Right ventricle myocardium inferior (tissue), 1 donor: ENCODE results near the gene GNAI3. TPM values are rescaled to one million over a fixed set of nuclear protein-coding genes. Genes with fewer than 3 reads are reported as not detected.

Experiments
- ATAC-seq: fragments of 200-7000 bp; cut with Tn5 transposase; one replicate; pipeline ENCODE4 v1.9.1; 2020; ENCODE audit warnings: mild to moderate bottlenecking, moderate library complexity
- DNase-seq: peaks from one replicate; pipeline ENCODE4 v3.0.0; 2021; ENCODE audit errors: missing footprints
- intact Hi-C: fragments of 100-400 bp; cut with DNase I; formaldehyde crosslinking; loops from one replicate; pipeline ENCODE4 v1.11.0; 2022
- total RNA-seq: library from RNA; stranded (reverse); fragmentation: NEBNext Ultra II Directional; extraction: Animal tissue kit (Norgen Biotek cat#: 25700); gene quantifications from one replicate; pipeline ENCODE4 v1.2.1, GENCODE V29; 2021
- donor health status: DM: no; HTN: yes; CAD: no; lungs with severe emphysema.

The GNAI3 gene
- total RNA-seq, 1 donor from 2014 or later: 2.3 TPM

DNA sequence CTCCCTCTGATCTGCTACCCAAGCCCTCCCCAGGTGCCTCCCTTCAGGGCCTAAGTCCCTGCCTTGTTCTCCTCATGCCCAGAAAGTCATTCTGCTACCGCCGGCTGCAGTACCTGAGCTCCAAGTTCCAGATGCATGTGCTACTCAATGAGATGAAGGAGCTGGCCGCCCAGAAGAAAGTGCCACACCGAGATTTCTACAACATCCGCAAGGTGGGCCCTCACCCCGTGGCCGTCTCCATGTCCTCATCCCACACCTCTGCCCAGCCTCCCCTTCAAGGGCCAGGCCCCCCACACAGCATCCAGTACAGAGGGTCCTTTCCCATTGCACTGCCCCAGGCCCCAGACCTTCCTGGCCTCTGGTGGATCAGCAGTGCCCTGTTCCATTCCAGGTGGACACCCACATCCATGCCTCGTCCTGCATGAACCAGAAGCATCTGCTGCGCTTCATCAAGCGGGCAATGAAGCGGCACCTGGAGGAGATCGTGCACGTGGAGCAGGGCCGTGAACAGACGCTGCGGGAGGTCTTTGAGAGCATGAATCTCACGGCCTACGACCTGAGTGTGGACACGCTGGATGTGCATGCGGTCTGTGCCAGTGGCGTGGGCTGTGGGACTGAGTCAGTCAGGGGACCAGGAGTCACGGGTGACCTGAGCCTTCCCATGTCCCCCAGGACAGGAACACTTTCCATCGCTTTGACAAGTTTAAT is 79.4 kb downstream of the GNAI3 start:
- DNase-seq: no peak

DNA sequence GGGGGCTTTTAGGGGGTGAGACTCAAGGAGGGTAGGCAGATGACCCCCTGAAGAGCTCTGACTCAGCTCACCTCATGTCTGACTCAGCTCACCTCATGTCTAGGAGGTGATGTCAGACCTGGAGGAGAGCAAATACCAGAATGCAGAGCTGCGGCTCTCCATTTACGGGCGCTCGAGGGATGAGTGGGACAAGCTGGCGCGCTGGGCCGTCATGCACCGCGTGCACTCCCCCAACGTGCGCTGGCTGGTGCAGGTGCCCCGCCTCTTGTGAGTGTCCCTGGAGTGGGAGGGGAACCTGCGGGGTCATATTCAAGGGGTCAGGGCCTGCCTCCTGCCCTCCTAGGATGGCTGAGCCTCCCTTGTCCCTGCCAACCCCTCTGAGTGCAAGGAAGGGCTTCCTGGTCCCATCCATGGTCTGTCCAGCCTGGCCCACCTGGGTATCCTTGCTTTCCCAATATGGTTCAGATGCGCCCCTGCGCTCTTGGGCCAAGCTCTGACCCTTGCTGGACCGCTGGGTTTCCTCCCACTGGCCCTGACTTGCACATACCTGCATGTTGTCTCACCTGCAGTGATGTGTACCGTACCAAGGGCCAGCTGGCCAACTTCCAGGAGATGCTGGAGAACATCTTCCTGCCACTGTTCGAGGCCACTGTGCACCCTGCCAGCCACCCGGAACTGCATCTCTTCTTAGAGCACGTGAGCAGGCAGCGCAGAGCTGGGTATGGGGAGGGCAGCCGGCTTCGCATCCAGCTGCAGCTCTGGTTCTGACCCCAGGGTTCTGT is 80.3 kb downstream of the GNAI3 start:
- intact Hi-C loops: no loop called here
- ATAC-seq (no peak), DNase-seq (no peak)

More for the DNA sequence above, 79.4 kb downstream of the GNAI3 start:
- intact Hi-C loops: no loop called here
- ATAC-seq: no peak

DNA sequence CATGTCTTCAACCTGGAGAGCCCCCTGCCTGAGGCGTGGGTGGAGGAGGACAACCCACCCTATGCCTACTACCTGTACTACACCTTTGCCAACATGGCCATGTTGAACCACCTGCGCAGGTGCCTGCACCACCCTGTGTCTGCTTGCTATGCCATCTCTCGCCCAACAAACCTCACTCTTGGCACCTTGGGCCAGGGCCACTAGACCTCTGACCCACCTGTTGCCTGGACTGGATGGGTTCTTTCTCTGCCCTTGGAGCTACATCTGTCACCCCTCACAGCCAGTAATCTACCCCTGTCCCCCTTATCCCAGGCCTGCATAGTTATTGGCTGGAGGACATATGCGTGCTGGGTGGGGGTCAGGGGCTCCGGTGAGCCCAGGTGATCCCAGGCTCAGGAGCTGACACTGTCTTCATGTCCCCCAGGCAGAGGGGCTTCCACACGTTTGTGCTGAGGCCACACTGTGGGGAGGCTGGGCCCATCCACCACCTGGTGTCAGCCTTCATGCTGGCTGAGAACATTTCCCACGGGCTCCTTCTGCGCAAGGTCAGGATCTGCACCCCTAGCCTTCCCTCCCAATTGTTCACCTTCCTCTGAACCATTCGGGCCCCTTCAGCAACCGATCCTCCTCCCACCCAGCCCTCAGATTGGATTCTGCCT is 81.1 kb downstream of the GNAI3 start:
- DNase-seq: no peak
- intact Hi-C loops: no loop called here

DNA sequence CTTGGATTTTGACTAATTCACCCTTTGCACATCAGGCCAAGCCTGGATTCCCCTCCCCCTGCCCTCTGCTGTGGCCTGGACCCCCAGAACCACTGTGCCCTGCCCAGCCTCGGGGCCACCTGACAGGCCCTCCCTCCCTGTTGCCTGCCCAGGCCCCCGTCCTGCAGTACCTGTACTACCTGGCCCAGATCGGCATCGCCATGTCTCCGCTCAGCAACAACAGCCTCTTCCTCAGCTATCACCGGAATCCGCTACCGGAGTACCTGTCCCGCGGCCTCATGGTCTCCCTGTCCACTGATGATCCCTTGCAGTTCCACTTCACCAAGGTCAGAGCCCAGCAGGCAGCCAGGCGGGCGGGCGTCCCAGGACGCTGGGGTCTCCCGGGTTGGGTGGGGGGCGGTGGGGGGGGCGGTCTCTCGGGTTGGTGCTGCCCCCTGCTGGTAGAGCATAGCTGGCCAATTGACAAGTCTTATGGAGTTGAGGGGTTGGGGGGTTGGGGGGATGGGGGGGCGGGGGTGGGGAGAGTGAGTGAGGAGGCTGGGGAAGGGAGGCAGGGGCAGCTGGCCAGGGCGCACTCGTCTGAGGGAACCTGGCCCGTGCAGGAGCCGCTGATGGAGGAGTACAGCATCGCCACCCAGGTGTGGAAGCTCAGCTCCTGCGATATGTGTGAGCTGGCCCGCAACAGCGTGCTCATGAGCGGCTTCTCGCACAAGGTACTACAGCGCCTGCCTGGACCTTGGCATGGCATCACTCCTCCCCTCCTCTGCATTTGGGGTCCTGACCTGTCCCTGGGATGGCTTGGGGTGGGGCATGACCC is 81.9 kb downstream of the GNAI3 start:
- ATAC-seq: no peak
- intact Hi-C loops: no loop called here
- no peak for DNase-seq

More for the DNA sequence above, 81.1 kb downstream of the GNAI3 start:
- no peak for ATAC-seq

DNA sequence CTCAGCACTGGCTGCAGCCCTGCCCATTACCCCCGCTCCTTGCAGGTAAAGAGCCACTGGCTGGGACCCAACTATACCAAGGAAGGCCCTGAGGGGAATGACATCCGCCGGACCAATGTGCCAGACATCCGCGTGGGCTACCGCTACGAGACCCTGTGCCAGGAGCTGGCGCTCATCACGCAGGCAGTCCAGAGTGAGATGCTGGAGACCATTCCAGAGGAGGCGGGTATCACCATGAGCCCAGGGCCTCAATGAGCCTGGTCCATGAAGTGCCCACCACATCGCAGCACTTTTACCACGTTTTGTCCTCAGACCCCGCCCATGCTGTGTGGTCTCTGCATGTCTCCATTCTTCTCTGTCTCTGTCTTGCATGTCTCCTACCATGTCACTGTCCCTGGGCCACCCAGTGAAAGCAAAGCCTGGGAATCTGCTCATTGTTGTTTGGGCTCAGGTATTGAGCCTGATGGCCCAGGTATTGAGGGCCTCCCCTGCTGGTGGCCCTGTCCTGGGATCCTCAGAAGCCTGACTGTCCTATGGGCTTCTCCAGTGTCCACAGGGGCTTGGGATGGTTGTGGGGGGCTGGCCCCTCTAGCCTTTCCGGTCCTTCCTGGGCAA is 82.6 kb downstream of the GNAI3 start:
- intact Hi-C loops: no loop called here
- no peak for ATAC-seq
- DNase-seq: no peak

DNA sequence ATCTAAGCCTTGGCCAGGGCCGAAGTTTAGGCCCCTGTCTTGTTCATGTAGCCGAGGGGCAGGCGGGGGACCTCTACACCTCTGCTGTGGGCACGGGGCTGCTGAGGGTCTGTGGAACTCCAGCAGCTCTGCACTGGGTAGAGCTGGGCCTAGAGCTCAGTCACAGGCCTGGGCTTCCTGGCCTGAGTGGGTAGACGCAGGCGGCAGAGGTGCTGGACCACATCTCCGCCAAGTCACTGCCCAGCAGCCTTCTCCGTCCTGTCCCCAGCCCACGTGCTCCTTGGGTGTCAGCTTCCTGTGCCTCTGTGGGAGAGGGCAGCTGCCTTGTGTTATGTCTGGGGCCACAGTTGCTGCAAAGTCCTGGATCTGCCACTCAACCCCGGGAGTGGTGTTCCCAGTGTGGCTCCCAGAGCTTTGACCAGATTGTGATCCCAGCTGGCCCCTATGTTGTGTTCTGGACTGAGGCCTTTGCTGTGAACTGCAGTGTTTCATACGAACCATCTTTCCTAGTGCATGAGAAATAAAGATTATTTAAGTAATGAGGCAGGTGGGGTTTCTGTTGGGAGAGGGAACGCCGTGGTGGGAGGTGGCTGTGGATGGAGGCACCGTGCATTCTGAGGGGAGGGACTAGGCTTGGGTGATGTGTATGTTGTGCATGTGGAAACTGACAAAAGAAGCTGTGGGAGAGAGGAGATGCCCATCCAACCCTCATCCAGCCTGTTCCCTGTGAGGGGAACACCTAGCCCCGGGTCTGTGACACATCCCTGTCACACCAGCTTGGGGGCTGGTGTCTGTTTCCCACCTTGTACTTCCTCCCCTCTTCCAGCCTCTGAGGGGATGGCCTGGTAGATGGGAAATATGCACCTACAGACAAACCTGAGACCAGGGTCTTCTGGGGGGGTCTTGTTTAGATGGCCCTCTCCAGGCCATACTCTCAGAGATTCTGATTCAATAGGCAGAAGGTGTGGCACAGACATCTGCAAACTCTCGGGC is 83.4 kb downstream of the GNAI3 start:
- intact Hi-C loops: no loop called here
- ATAC-seq (peak; percentile 7), DNase-seq (no peak)

DNA sequence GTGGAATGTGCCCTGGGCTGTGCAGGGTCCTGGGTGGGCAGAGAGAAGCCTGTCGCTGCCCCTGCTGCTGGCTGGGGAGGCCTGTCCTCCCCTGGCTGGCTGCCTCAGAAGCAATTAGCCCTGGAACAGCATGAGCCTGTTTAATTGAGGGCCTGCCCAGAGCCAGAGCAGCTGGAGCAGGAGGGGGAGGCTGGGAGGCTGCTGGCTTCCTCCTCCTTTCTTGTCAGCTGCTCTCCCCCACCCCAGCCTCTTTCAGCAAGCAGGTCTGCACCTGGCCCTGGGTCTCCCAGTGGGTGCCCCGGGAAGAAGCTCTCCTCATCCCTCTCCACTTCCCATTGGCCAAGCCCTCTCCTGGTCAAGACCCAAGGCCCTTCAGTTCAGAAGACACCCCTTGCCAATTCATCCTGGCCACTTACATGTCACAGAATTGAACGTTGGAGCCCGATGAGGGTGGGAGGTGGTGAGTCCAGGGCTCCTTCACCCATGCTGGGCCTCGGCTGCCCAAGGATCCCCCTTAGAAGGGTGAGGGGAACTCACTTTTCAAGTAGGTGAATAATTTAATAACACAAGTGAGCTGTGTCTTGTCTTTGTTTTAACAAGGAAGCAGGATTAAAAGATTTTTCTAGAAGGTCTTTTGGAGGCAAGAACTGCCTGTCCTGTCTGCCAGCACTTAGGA is 84.4 kb downstream of the GNAI3 start:
- peak; percentile 51 for ATAC-seq
- DNase-seq: no peak
- intact Hi-C loops: no loop called here

- DNase-seq (no peak), ATAC-seq (no peak)
- intact Hi-C loops: no loop called here
These were observed 85.9 kb downstream of the GNAI3 start for GRCh38 chr1:109634292-109634691.

DNA sequence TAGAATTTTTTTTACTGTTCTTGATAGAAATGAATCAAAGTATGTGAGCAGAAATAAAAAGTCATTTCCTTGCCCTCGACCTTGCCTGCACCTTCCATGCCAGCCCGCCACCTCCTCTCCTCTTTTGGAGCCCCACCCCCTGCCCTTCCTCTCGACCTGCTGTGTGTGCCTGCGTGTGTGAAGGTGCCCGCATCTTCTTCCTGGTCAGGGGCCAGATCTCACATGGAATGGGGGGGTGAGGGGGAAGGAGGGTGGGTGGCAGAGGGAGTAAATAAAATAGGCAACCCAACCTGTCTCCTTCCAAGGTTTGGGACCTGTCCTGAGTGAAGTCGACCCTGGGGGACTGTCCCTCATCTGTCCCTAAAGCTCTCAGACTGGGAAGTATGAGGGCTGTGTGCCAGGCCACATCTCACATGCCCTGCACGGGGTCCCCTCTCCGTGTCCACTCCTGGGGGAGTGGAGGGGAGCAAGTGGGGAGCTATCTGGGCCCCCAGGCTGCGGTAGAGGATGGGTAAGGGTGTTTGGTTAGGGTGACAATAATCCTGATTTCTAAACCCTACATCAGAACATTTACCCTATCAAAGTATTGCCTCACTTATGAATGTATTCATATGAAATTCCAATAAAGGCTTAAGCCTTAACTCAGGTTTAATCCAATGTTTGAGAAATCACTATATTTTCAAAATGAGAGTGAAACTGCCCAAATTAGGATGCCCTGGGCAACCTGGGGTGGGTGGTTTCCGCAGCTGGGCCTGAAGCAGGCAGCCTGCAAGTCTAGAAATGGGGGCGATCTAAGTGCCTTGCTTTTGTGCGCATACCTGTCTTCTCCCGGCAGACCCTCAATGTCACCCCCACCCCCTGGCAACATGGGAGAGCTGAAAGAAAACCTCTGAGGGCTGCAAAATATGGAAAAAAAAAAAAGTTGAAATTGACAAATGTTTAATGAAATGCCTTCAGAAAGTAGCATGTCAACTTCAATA is 86.6 kb downstream of the GNAI3 start:
- intact Hi-C loops: no loop called here
- ATAC-seq: no peak
- no peak for DNase-seq

- DNase-seq: no peak
- intact Hi-C loops: no loop called here
- peak; percentile 4 for ATAC-seq
These were observed 87.4 kb downstream of the GNAI3 start for GRCh38 chr1:109635862-109636200.

GRCh38 chr1:109636201-109636952 is 88.0 kb downstream of the GNAI3 start:
- intact Hi-C loops: no loop called here
- peak; percentile 57 for ATAC-seq
- no peak for DNase-seq

DNA sequence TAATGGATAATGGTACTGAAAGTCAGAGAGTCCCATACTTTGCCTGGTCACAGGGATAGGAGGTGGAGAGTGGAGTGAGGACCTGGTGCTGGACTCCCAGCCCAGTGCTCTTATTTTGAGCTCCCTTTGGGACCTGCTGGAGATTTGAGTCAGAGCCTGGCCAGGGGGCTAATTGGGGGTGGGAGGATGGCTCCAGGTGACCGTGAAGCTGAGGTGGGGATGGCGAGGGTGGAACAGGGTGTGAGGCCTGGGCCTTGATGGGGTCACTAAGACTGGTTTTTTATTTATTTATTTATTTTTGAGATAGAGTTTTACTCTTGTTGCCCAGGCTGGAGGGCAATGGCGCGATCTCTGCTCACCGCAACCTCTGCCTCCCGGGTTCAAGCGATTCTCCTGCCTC is 89.0 kb downstream of the GNAI3 start:
- DNase-seq (no peak), ATAC-seq (no peak)
- intact Hi-C loops: no loop called here

GRCh38 chr1:109639063-109639840 is 90.8 kb downstream of the GNAI3 start:
- intact Hi-C loops: loop anchor here (1.0 kb wide), 1 partner anchor 134 kb away; no protein-coding TSS in a partner anchor

DNA sequence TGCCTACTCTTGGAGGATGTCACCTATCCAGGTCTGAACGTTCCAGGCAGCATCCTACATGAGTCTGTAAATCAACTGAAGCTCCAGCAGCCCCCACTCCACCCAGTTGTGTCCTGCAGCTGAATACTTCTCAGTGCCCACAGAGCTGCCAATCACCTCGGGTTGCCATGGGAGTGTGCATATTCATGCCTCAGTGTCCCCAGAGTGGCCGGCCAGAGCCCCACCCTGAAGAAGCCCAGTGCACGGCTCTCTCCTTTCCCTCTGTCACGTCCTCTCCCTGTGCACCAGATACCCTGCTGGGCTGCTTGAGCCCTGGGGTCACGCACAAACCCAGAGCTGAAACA is 91.4 kb downstream of the GNAI3 start:
- ATAC-seq (no peak), DNase-seq (no peak)
- intact Hi-C loops: loop anchor here (1.0 to 5.0 kb wide), 3 partner anchors 93 to 342 kb away; partner anchors contain the start of genes AHCYL1 and GNAI3

More at GRCh38 chr1:109639063-109639840, 90.8 kb downstream of the GNAI3 start:
- no peak for DNase-seq
- no peak for ATAC-seq
